Activated T-cell treated with anti-CD3 and anti-CD28 coated beads, Interleukin-2, amount 50 U/mL, for 72 hours (primary cell): ENCODE data around the gene NINJ1. TPM values are rescaled to one million over a fixed set of nuclear protein-coding genes. Genes with fewer than 3 reads are reported as not detected.
"Not testable (repeated sequence)": the region's sequence is repeated elsewhere in the genome, so short reads cannot be mapped to it uniquely, and the experiment has no call there.

Source experiments
- ATAC-seq, 2 donors: fragments of 150-1000 bp; cut with Tn5 transposase; replicated peaks in 1 of 2; 2 replicates each; pipeline ENCODE4 v1.10.0; 2021; ENCODE audit warnings: moderate library complexity in 2 of 2, mild to moderate bottlenecking in 1 of 2
- DNase-seq, 2 donors: peaks; one replicate each; pipeline ENCODE4 v3.0.0; 2021 to 2022; ENCODE audit warnings: mixed read lengths in 1 of 2
- H3K27ac Mint-ChIP-seq: one replicate; pipeline ENCODE4 v1.8.0; 2022; ENCODE audit warnings: mild to moderate bottlenecking, moderate library complexity, mixed read lengths
- H3K27me3 Mint-ChIP-seq: one replicate; pipeline ENCODE4 v1.8.0; 2022; ENCODE audit warnings: low read depth, mixed read lengths
- H3K36me3 Mint-ChIP-seq, 2 donors: one replicate each; pipeline ENCODE4 v1.8.0; 2022; ENCODE audit warnings: mixed read lengths in 2 of 2, mild to moderate bottlenecking in 1 of 2; ENCODE audit not compliant: insufficient read depth in 2 of 2
- H3K4me1 Mint-ChIP-seq: one replicate; pipeline ENCODE4 v1.8.0; 2022; ENCODE audit warnings: low read depth, mixed read lengths
- H3K4me3 Mint-ChIP-seq, 2 donors: one replicate each; pipeline ENCODE4 v1.8.0; 2022; ENCODE audit warnings: mild to moderate bottlenecking in 2 of 2, mixed read lengths in 2 of 2, moderate library complexity in 2 of 2
- H3K9me3 Mint-ChIP-seq, 2 donors: one replicate each; pipeline ENCODE4 v1.8.0; 2022; ENCODE audit warnings: mixed read lengths in 2 of 2
- total RNA-seq, 2 donors: library from RNA; stranded (reverse); gene quantifications; one replicate each; pipeline ENCODE4 v1.2.3, GENCODE V29; 2022

Gene NINJ1
- total RNA-seq, 2 donors from 2014 or later = 121 to 124 TPM

DNA sequence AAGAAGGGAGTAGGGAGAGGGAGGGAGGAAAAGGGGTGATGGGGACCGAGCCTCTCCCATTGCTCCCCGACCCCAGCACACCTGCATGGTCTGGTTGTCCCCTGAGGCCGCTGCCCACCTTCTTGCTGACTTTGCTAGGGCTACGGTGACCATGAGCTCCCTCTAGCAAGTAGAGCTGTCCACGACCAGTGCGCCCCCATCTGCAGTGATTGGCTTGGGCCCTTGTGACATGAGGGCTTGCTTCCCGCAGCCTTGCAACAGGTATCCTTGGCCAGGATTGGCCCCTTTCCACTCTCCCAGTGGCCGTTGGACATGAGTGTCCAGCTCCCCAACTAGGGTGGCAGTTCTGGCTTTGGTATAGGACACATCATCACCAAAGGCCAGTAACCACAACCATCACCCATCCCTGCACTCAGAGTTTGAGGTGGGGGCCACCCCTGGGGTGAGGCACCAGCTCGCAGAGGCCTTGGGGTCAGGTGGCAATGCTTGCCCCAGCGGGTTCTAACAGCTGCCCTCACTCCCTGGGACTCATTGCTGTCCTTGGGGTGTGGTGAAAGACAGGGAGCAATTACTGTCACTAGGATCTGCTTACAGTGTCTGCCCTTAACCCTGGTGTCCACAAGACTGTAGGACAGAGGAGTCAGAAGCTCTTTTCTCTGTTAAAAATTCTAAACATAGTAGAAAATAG, 17.2 kb upstream of the NINJ1 start:
- peaks cover 3 to 11% of the 10 kb centered on the region in 2 donors for H3K9me3 Mint-ChIP-seq
- H3K36me3 Mint-ChIP-seq = peaks cover 18% of the 10 kb centered on the region in 2 donors
- H3K4me3 Mint-ChIP-seq = no peak overlapping the region
- H3K27me3 Mint-ChIP-seq = no peaks in the 10 kb centered on the region
- H3K4me1 Mint-ChIP-seq = peaks cover 54% of the 10 kb centered on the region
- no peak overlapping the region for H3K27ac Mint-ChIP-seq
- no peak for ATAC-seq
- no peak for DNase-seq

DNA sequence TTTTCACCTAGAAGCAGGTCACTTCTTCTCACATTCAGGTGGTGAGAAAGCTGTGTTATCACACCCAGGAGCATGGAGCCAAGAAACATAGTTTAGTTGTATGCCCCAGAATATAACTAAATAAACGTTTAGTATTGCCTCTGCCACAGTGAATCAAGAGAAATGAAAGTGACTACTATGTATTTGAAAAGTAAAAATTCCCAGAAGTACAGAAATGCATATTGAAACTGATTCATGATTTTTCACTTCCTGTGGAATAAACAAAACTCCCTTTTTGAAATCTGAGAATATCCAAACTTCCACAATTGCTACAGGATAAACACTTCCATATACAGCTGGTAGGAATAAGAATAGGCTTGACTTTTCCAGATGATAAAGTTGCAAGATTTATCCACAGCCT, 15.3 kb upstream of the NINJ1 start:
- peaks cover 3 to 11% of the 10 kb centered on the region in 2 donors for H3K9me3 Mint-ChIP-seq
- H3K4me1 Mint-ChIP-seq = peaks cover 47% of the 10 kb centered on the region
- peaks cover 23 to 25% of the 10 kb centered on the region in 2 donors for H3K36me3 Mint-ChIP-seq
- H3K27ac Mint-ChIP-seq = peak overlapping the region; percentile 87
- no peaks in the 10 kb centered on the region for H3K27me3 Mint-ChIP-seq
- no peak for DNase-seq
- peak; percentile 43 to 48 for ATAC-seq
- peak overlapping the region; percentile 36 to 52 for H3K4me3 Mint-ChIP-seq

DNA sequence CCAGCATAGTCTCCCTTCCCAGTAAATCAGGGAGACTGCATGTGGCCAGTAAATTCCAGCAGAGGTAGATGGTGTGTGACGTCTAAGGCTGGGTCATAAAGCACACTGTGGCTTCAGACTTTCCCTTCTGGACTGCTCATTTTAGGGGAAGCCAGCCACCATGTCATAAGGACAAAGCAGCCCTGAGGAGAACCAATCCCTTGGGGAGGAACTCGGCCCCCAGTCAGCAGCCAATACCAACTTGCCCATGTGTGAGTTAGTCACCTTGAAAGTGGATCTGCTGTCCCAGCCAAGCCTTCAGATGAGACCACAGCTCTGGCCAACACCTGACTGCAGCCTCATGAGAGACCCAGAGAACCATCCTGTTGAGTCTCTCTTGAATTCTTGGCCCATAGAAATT, 14.7 kb upstream of the NINJ1 start:
- peak in 1 of 2 donors; percentile 12 for ATAC-seq
- Mint-ChIP-seq H3K27ac (peak overlapping the region; percentile 87), H3K36me3 (peaks cover 24 to 25% of the 10 kb centered on the region in 2 donors), H3K9me3 (peaks cover 3 to 11% of the 10 kb centered on the region in 2 donors), H3K4me1 (peaks cover 52% of the 10 kb centered on the region), H3K4me3 (peak overlapping the region; percentile 36 to 52), H3K27me3 (no peaks in the 10 kb centered on the region)
- DNase-seq = no peak

DNA sequence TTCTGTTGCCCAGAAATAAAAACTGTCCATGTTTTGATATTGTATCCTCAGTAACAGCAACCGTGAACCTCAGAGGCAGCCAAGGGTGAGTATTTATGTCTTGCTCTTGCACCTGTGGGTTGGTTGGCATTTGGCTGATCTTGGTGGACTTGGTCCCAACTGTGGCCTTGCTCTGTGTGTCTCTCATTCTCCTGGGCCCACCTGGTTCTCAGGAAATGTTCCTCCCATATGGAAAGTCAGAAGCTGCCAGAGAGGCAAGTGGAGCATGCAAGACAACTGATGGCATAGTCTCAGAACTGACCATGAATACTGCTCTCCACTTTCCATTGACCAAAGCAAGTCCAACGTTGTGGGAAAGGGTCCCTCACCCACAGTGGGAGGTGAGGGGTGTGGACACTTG, 13.6 kb upstream of the NINJ1 start:
- Mint-ChIP-seq H3K4me3 (no peak overlapping the region), H3K4me1 (peaks cover 60% of the 10 kb centered on the region), H3K27ac (peak overlapping the region; percentile 27)

GRCh38 chr9:93146696-93147095, 12.6 kb upstream of the NINJ1 start:
- Mint-ChIP-seq H3K4me3 (peak overlapping the region; percentile 9 to 44), H3K4me1 (peaks cover 60% of the 10 kb centered on the region), H3K27ac (peak overlapping the region; percentile 71), H3K9me3 (peaks cover 3 to 11% of the 10 kb centered on the region in 2 donors), H3K36me3 (peaks cover 24 to 25% of the 10 kb centered on the region in 2 donors)
- DNase-seq = peak; percentile 40
- peak; percentile 49 to 51 for ATAC-seq
- not testable (repeated sequence) for H3K27me3 Mint-ChIP-seq

More for the DNA sequence above, 13.6 kb upstream of the NINJ1 start:
- no peaks in the 10 kb centered on the region for H3K27me3 Mint-ChIP-seq
- H3K9me3 Mint-ChIP-seq = peaks cover 3 to 11% of the 10 kb centered on the region in 2 donors
- DNase-seq = no peak
- no peak for ATAC-seq
- H3K36me3 Mint-ChIP-seq = peaks cover 24 to 25% of the 10 kb centered on the region in 2 donors

DNA sequence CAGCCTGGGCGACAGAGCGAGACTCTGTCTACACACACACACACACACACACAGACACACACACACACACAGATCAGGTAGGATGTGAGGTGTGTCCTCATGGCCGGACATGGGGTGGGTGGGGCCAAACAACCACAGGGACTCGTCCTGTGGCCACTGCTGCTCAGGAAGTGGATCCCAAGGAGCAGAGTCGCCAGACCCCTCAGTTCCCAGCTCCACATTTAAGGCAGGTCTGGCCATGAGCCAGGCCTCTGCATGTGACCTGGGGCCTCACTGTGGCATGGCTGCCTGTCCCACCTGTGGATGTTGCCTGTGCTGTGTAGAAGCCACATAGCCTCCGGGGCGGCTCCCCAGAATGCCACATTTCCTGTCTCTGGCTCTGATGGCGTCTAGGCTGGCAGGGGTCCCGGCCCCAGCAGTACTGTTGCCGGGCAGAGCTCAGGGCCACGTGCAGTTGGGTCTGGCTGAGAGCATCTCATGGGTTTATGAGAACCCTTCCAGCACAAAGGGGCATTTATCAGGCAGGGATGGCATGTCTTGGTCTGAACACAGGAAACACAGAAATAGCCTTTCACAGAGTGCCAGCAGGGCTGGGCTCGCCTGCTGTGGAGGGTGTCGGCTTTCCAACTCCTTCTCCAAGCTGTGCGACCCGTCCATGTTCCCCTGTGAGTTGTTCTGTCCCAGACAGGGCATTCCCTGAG, 9.9 kb upstream of the NINJ1 start:
- H3K9me3 Mint-ChIP-seq = peaks cover 3 to 11% of the 10 kb centered on the region in 2 donors
- ATAC-seq = peak; percentile 65 to 72
- H3K27me3 Mint-ChIP-seq = no peaks in the 10 kb centered on the region
- peak overlapping the region; percentile 42 to 50 for H3K4me3 Mint-ChIP-seq
- peak overlapping the region; percentile 45 for H3K27ac Mint-ChIP-seq
- peaks cover 22 to 23% of the 10 kb centered on the region in 2 donors for H3K36me3 Mint-ChIP-seq
- H3K4me1 Mint-ChIP-seq = peaks cover 52% of the 10 kb centered on the region
- DNase-seq = peak; percentile 27 to 44

- Mint-ChIP-seq H3K4me3 (no peak overlapping the region), H3K27me3 (no peaks in the 10 kb centered on the region), H3K4me1 (peaks cover 49% of the 10 kb centered on the region), H3K9me3 (peaks cover 3 to 7% of the 10 kb centered on the region in 2 donors), H3K27ac (no peak overlapping the region), H3K36me3 (peaks cover 14% of the 10 kb centered on the region in 2 donors)
- ATAC-seq (no peak), DNase-seq (no peak)
Observed at GRCh38 chr9:93141771-93142483, 7.9 kb upstream of the NINJ1 start.

DNA sequence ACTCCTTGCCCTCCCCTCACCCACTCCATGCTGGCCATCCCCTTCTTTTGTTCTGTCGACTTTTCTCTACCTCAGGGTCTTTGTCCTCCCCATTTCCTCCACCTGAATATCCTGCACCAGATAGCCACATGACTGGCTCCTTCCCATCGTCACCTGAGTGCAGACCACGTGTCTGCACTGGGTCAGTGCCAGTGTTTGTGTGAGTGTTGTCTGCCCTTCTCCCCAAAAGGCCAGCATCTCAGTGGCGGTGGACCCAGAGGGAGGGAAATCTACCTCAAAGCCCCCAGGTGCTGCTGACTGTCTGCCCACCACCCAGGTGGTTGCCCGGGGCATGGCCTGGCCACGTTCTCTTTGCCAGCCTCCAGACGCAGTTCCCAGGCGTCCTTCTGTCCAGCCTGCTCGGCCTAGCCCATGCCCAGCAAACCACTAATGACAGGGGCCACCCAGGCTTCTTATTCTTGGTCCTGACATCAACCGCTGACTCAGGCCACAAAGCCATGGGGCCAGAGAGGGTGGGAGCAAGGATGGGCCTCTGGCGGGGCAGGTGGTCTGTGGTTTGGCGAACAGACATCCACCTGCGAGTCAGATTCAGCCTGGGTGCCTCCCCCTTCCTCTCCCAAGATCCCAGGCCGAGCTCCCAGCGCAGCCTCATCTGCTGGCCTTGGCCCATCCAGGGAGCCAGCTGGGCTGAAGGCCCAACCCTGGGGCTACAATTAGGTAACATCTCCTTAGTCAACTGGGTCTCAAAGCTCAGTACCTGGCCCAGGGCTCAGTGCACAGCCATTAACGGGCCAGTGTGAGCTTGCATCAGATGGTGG, 5.5 kb upstream of the NINJ1 start:
- DNase-seq (no peak), ATAC-seq (no peak)
- Mint-ChIP-seq H3K9me3 (peaks cover 0 to 3% of the 10 kb centered on the region in 2 donors), H3K27me3 (no peaks in the 10 kb centered on the region), H3K27ac (no peak overlapping the region), H3K36me3 (peaks cover 0 to 1% of the 10 kb centered on the region in 2 donors), H3K4me3 (no peak overlapping the region), H3K4me1 (peaks cover 65% of the 10 kb centered on the region)

DNA sequence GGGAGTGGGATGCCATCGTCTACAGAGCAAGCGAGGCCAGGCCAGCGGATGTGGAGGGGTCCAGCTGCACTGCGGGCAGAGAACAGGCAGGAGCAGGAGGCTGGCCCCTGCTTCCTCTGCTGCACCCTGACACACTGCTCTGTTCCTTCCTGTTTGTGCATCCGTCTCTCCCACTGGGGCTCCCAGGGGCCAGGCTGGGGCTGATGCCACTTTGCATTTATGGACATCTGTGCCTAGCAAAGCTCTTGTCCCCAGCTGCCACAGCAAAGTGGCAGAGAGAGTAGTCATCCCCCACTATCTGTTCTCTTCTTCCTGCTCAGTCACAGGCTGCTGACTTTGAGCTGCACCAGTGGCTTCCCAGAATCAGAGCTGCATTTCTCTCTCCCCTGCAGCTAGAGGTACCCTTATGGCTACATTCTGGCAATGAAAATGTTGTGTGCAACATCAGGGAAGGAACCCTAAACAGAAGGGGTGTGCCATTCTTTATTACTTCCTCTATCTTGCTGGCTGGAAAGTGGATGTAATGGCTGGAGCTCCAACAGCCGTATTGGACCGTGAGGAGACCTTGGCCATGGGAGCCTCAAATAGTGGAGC, 4.2 kb upstream of the NINJ1 start:
- no peaks in the 10 kb centered on the region for H3K27me3 Mint-ChIP-seq
- H3K4me1 Mint-ChIP-seq = peaks cover 56% of the 10 kb centered on the region
- no peak overlapping the region for H3K27ac Mint-ChIP-seq
- DNase-seq (no peak), ATAC-seq (no peak)
- no peak overlapping the region for H3K4me3 Mint-ChIP-seq
- no peaks in the 10 kb centered on the region for H3K36me3 Mint-ChIP-seq
- H3K9me3 Mint-ChIP-seq = peaks cover 0 to 3% of the 10 kb centered on the region in 2 donors

DNA sequence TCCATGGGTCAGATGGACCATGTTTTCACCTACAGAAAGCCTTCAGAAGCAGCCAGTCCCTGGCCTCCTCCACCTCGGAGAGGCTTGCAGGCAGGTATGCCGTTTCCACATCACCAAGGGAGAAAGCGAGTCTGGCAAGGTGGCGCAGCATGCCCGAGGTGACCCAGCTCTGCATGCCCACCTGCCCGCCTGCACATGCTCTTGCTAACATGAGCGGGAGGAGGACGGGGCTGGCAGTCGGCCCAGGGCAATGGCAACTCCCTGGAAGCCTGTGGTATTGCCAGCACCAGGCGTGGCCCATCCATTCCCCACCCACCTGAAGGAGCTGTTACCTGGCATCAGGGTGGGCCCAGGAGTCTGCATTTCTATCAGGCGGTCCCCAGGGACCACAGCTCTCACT, 3.3 kb upstream of the NINJ1 start:
- H3K27me3 Mint-ChIP-seq = no peaks in the 10 kb centered on the region
- no peak overlapping the region for H3K27ac Mint-ChIP-seq
- peaks cover 0 to 3% of the 10 kb centered on the region in 2 donors for H3K9me3 Mint-ChIP-seq
- H3K36me3 Mint-ChIP-seq = no peaks in the 10 kb centered on the region
- no peak for ATAC-seq
- peaks cover 62% of the 10 kb centered on the region for H3K4me1 Mint-ChIP-seq
- H3K4me3 Mint-ChIP-seq = no peak overlapping the region
- DNase-seq = no peak

- ATAC-seq (no peak), DNase-seq (no peak)
- Mint-ChIP-seq H3K27me3 (no peaks in the 10 kb centered on the region), H3K4me3 (no peak overlapping the region), H3K4me1 (peaks cover 75% of the 10 kb centered on the region), H3K9me3 (peaks cover 0 to 3% of the 10 kb centered on the region in 2 donors), H3K36me3 (peaks cover 2 to 3% of the 10 kb centered on the region in 2 donors), H3K27ac (no peak overlapping the region)
Observed at GRCh38 chr9:93136011-93136440, 2.0 kb upstream of the NINJ1 start.
